ENCODE data around the gene GPR155.

The GPR155 gene

GRCh38 chr2:174486563-174487107 is at the start of gene GPR155:
Gene GPR155 (minus strand): TSS chr2:174487029. CDS start chr2:174481956, 5,073 bp downstream.
- TF ChIP-seq, protein P1, sequence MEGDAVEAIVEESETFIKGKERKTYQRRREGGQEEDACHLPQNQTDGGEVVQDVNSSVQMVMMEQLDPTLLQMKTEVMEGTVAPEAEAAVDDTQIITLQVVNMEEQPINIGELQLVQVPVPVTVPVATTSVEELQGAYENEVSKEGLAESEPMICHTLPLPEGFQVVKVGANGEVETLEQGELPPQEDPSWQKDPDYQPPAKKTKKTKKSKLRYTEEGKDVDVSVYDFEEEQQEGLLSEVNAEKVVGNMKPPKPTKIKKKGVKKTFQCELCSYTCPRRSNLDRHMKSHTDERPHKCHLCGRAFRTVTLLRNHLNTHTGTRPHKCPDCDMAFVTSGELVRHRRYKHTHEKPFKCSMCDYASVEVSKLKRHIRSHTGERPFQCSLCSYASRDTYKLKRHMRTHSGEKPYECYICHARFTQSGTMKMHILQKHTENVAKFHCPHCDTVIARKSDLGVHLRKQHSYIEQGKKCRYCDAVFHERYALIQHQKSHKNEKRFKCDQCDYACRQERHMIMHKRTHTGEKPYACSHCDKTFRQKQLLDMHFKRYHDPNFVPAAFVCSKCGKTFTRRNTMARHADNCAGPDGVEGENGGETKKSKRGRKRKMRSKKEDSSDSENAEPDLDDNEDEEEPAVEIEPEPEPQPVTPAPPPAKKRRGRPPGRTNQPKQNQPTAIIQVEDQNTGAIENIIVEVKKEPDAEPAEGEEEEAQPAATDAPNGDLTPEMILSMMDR (IDR thresholded peaks at IDR 0.05; ENCODE audit: unreplicated experiment in 3 of 3), result no peak
- H3K9me3 Mint-ChIP-seq, result peaks cover 3% of the 10 kb centered on the region
- no peaks in the 10 kb centered on the region for H3K27me3 Mint-ChIP-seq (ENCODE audit: low read depth)
- H3K4me1 Mint-ChIP-seq, result peaks cover 13% of the 10 kb centered on the region
- peaks cover 3% of the 10 kb centered on the region for H3K36me3 Mint-ChIP-seq (ENCODE audit: low read depth)
- H3K27ac Mint-ChIP-seq, result peak within 1 kb of the TSS; percentile 85 to 99 (median 98)
- H3K4me3 Mint-ChIP-seq, result peak within 1 kb of the TSS; percentile 90 to 98 (median 95)

GRCh38 chr2:174535757-174536703 is 49.2 kb upstream of the GPR155 start:
- TF ChIP-seq, protein P1 (IDR thresholded peaks at IDR 0.05; ENCODE audit: unreplicated experiment in 3 of 3), result no peak
- Mint-ChIP-seq H3K4me1 (peaks cover 4% of the 10 kb centered on the region), H3K27ac (no peak overlapping the region), H3K27me3 (ENCODE audit: low read depth) (no peaks in the 10 kb centered on the region), H3K9me3 (no peaks in the 10 kb centered on the region), H3K4me3 (no peak overlapping the region), H3K36me3 (ENCODE audit: low read depth) (no peaks in the 10 kb centered on the region)

- no peak overlapping the region for H3K4me3 Mint-ChIP-seq
- peaks cover 4% of the 10 kb centered on the region for H3K4me1 Mint-ChIP-seq
- H3K27me3 Mint-ChIP-seq (ENCODE audit: low read depth), result no peaks in the 10 kb centered on the region
- TF ChIP-seq, protein P1 (IDR thresholded peaks at IDR 0.05; ENCODE audit: unreplicated experiment in 3 of 3), result no peak
- H3K9me3 Mint-ChIP-seq, result no peaks in the 10 kb centered on the region
- H3K36me3 Mint-ChIP-seq (ENCODE audit: low read depth), result no peaks in the 10 kb centered on the region
- H3K27ac Mint-ChIP-seq, result no peak overlapping the region
These were observed 48.3 kb upstream of the GPR155 start for GRCh38 chr2:174535083-174535482.

DNA sequence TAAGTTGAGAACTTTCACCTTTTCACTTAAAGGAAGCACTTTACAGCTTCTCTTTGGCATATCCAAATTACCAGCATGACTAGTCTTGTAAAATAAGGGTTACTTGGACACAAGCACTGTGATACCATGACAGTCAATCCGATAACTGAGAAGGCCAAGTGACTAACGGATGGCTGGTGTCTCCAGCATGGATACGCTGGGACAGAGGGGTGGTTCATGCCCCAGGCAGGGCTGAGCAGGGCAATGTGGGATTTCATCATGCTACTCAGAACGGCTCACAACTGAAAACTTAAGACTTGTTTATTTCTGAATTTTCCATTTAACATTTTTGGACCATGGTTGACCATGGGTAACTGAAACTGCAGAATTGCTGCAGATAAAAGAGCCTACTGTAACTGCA is 43.1 kb upstream of the GPR155 start:
- peaks cover under 1% of the 10 kb centered on the region for H3K4me1 Mint-ChIP-seq
- H3K27me3 Mint-ChIP-seq (ENCODE audit: low read depth), result peaks cover 4% of the 10 kb centered on the region
- no peaks in the 10 kb centered on the region for H3K36me3 Mint-ChIP-seq (ENCODE audit: low read depth)
- peaks cover 11% of the 10 kb centered on the region for H3K9me3 Mint-ChIP-seq
- H3K4me3 Mint-ChIP-seq, result no peak overlapping the region
- TF ChIP-seq, protein P1 (IDR thresholded peaks at IDR 0.05; ENCODE audit: unreplicated experiment in 3 of 3), result no peak
- no peak overlapping the region for H3K27ac Mint-ChIP-seq

DNA sequence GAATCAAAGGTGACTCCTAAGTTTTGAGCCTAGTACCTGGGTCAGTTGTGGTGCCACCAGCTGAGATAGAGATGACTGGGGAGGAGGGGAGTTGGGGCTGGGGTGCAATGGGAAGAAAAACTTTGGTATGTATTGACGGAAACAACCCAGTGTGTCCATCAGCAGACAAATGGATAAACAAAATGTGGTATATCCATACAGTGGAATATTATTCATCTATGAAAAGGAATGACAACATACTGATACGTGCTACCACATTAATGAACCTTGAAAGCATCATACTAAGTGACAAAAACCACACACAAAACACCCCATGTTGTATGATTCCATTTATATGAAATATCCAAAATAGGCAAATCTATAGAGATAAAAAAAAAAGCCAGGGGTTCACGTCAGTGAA is 41.1 kb upstream of the GPR155 start:
- H3K27ac Mint-ChIP-seq, result no peak overlapping the region
- H3K4me3 Mint-ChIP-seq, result no peak overlapping the region
- peaks cover 4% of the 10 kb centered on the region for H3K27me3 Mint-ChIP-seq (ENCODE audit: low read depth)
- TF ChIP-seq, protein P1 (IDR thresholded peaks at IDR 0.05; ENCODE audit: unreplicated experiment in 3 of 3), result no peak
- peaks cover 11% of the 10 kb centered on the region for H3K9me3 Mint-ChIP-seq
- no peaks in the 10 kb centered on the region for H3K36me3 Mint-ChIP-seq (ENCODE audit: low read depth)
- no peaks in the 10 kb centered on the region for H3K4me1 Mint-ChIP-seq

Data from nephron (organoid).